Activated T-cell treated with anti-CD3 and anti-CD28 coated beads for 4 hours (primary cell): ENCODE measurements around the gene ERVH48-1.
A peak's percentile ranks its signal among the peaks of the same experiment; 100 is the strongest.
"Not testable (repeated sequence)": the region's sequence is repeated elsewhere in the genome, so short reads cannot be mapped to it uniquely, and the experiment has no call there.

Experiments used
- DNase-seq: peaks from one replicate; pipeline ENCODE4 v3.0.0-alpha.2; 2020

Gene ERVH48-1

GRCh38 chr21:42925114-42925926 is at the start of gene ERVH48-1:
Gene ERVH48-1, minus strand, starts transcription at chr21:42925630. Its CDS starts 6,624 bp downstream, at chr21:42919006.
- no peak for DNase-seq

GRCh38 chr21:42973991-42974831 is 48.8 kb upstream of the ERVH48-1 start, which contains the start of gene PKNOX1:
Gene PKNOX1, plus strand, starts transcription at chr21:42974562. Its CDS starts 29,820 bp downstream, at chr21:43004382.
- DNase-seq = peak; percentile 98

DNA sequence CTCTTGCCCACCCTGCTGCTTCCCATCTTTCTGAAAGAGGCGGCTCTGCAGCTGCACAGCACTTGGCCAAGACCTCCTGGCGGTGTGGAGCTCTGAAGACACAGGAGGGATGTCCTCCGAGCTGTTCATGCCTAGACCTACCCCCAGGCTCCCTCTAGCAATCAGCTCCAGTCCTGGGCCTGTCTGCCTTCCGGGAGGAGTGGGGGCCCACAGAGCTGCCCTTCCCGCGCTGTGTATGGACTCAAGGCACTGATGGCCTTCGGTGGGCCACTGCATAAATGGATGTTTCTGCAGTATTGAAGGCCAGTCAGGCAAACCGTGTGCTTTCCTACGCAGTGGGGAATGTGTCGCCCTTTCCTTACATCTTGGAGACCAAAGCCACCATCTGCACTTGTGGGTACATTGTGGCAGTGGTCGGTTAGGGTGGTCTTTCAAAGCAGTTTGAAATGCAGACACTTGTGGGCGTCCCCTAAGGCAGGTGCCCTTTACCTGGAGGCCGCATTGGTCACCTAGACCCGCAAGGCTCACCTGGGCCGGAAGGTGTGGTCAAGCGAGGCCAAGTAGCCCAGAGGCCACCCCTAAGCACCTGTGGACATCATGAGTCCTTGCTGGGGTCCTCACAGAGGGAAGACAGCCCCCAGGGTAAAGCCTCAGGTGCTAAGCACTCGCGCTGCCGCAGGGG is 48.0 kb upstream of the ERVH48-1 start:
- DNase-seq = no peak

GRCh38 chr21:42971897-42972275 is 46.5 kb upstream of the ERVH48-1 start:
- no peak for DNase-seq

- DNase-seq = no peak
Observed at GRCh38 chr21:42970946-42971653, 45.7 kb upstream of the ERVH48-1 start.

DNA sequence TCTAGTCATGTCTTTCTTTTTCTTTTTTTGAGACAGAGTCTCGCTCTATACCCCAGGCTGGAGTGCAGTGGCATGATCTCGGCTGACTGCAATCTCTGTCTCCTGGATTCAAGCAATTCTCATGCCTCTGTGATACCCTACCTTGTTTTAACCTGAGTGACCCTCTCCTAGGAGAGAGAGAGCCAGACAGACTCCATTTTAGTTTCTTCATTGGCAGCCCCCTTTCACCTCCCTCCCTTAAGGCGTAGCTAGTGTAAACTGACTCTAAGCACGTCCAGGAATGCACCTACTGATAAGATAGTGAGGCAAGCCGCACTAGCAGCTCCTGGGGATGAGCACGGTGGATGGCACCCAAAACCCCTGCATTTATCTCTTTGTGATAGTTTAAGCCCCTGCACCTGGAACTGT is 43.8 kb upstream of the ERVH48-1 start:
- DNase-seq = no peak

DNA sequence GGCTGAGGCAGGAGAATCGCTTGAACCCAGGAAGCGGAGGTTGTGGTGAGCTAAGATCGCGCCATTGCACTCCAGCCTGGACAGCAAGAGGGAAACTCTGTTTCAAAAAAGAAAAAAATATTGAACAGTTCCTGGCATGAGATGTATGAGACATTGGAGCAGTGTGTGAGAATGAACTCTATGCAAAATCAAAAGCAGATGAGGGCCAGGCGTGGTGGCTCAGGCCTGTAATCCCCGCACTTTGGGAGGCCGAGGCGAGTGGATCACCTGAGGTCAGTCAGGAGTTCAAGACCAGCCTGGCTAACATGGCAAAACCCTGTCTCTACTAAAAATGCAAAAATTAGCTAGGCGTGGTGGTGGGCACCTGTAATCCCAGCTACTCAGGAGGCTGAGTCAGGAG is 42.2 kb upstream of the ERVH48-1 start:
- DNase-seq = not testable (repeated sequence)

- DNase-seq = no peak
Observed at GRCh38 chr21:42965211-42965560, 39.8 kb upstream of the ERVH48-1 start.

- DNase-seq = no peak
Observed at GRCh38 chr21:42964546-42965210, 39.2 kb upstream of the ERVH48-1 start.

DNA sequence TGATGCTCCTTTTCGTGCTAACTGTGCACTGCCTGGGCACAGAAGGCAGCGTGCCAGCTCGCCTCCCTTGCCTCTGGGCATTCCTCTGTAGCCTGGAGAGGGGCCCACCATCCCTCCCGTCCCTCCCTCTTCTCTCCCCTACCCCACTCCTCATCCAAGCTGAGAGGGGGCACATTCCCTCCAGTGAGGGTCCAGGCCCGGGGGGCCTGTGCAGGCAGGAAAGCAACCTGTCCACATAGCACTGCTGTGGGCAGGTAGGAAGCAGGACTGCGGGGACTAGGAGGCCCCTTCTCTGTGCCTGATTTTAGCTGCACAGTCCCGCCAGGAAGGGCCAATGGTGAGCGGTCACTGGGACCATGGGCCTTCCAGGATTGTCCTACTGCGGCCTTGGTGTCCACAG is 38.7 kb upstream of the ERVH48-1 start:
- no peak for DNase-seq

GRCh38 chr21:42962380-42963007 is 37.1 kb upstream of the ERVH48-1 start:
- DNase-seq = no peak

- DNase-seq = no peak
Observed at GRCh38 chr21:42959728-42960127, 34.3 kb upstream of the ERVH48-1 start.

- not testable (repeated sequence) for DNase-seq
Observed at GRCh38 chr21:42958122-42958521, 32.7 kb upstream of the ERVH48-1 start.

DNA sequence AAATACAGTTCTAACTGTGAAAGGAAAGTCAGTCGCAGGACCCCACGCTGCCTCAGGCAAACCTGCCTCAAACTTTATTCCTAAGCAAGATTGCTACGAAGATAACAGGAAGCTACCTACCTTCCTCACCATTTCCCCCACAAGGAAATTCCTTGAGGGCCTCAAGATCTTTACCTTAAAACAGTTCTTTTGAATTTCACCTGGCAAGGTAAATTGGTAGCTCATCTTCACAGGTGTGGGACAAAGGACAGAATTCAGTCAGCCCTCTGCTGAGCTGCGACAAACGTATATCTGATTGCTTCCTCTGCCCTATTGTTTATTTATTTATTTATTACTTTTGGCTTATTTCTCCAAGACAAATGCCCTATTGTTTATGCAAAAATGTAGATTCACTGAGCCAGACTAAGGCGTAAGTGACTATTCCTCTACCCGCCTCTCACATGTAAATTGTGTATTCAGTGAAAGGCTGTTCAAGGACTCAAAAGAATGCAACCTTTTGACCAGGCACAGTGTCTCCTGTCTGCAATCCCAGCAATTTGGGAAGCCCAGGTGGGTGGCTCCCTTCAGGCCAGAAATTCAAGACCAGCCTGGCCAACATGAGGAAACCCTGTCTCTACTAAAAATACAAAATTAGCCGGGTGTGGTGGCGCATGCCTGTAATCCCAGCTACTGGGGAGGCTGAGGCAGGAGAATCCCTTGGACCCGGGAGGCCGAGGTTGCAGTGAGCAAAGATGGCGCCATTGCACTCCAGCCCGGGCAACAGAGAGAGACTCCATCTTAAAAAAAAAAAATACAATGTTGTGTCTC is 31.6 kb upstream of the ERVH48-1 start:
- DNase-seq = no peak

DNA sequence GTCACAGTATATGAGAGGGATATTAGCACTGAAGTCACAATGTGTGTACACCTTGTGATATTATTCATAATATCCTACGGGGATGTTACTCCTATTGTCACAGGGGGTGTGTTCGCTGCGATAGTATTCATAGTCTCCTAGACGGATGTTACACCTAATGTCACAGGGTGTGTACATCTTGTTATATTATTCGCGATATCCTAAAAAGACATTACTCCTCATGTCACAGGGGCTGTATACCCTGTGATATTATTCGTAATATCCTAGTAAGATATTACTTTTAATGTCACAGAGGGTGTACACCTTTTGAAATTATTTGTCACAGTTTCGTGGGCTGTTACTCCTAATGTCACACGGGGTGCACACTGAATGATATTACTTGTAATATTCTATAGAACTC is 25.8 kb upstream of the ERVH48-1 start:
- not testable (repeated sequence) for DNase-seq

DNA sequence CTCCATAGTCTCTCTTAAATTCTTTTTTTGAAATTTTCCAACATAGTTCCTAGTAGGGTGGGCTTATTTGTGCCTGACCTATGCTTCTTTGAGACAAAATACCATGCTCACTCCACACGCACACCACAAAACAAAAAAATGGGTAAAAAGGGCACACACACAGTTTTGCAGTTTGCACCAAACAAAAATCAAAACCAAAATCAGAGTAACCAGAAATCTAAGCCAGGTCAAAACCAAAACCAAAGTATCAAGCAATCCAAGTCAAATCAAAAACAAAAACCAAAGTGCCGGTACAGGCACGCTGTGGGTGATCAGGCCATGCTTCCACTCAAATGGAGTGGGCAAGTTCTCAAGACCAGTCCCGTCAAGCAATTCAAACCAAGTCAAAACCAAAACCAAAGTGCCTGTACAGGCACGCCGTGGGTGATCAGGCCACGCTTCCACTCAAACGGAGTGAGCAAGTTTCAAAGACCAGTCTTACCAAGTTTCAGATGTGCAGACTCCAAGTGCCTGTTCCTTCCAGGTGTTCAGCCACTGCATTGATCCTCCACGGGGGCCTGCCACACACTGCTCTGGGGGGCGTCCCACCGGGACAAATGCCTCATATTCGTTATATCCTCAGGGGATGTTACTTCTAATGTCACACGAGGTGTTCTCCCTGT is 23.8 kb upstream of the ERVH48-1 start:
- DNase-seq = not testable (repeated sequence)

GRCh38 chr21:42942244-42942643 is 16.8 kb upstream of the ERVH48-1 start:
- DNase-seq = no peak

GRCh38 chr21:42941696-42942085 is 16.3 kb upstream of the ERVH48-1 start:
- no peak for DNase-seq

DNA sequence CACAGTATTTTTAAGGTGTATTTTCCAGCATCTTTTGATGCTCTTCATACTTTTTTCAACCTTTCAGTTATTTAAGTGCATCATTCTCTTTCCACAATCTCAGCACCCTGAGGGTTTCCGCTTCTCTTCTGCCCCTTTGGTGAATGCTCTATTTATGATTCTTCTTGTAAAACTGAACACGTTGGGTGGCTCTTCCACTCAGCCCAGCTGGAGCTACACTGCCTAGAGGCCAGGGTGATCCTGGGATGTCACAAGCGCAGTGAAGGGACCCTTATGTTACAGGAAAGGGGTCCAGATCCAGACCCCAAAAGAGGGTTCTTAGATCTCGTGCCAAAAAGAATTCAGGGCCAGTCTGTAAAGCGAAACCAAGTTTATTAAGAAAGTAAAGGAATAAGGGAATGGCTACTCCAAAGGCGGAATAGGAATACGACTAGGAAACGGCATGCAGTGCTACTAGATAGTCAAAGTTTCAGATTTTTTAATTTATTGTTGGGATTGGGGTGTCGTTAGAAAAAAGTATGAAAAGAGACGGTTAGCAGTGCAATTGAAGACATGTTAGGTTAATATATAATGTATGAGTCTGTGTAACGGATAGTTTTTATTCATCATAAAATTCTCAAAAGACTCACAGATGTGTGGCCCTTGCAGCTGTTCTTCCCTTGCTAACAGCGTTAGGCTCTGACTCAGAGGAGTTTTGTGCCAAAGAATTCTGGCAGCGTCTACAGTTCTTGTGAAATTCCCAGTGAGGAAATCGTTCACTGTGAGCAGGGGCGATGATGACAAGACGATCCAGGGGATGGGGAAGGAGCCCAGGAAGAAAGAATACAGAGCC is 14.4 kb upstream of the ERVH48-1 start:
- no peak for DNase-seq
